HG02571 (cell line): ENCODE results near the gene SARS2.
"Not testable (repeated sequence)": the region's sequence is repeated elsewhere in the genome, so short reads cannot be mapped to it uniquely, and the experiment has no call there.

Source experiments
- ATAC-seq: cut with Tn5 transposase; IDR thresholded peaks from one replicate; pipeline ENCODE4 v1.9.1; 2021; ENCODE audit warnings: mild to moderate bottlenecking, moderate library complexity; ENCODE audit not compliant: unreplicated experiment

The SARS2 gene

GRCh38 chr19:38929929-38930775 lies at the start of gene SARS2:
SARS2 (minus strand) TSS chr19:38930763; CDS start chr19:38930736, 27 bp downstream.
- peak; percentile 55 for ATAC-seq

- ATAC-seq: no peak
Measured at GRCh38 chr19:38979812-38980211, 49.2 kb upstream of the SARS2 start.

- no peak for ATAC-seq
Measured at GRCh38 chr19:38978326-38978689, 47.7 kb upstream of the SARS2 start.

- peak; percentile 55 for ATAC-seq
Measured at GRCh38 chr19:38977445-38978325, 47.1 kb upstream of the SARS2 start.

GRCh38 chr19:38975861-38976271 lies 45.3 kb upstream of the SARS2 start:
- ATAC-seq: no peak

GRCh38 chr19:38975214-38975860 lies 44.8 kb upstream of the SARS2 start, which contains the start of gene FBXO17:
FBXO17 (minus strand) TSS chr19:38975742; CDS start chr19:38950319, 25,423 bp downstream.
- no peak for ATAC-seq

- no peak for ATAC-seq
Measured at GRCh38 chr19:38974624-38975213, 44.2 kb upstream of the SARS2 start.

- ATAC-seq: no peak
Measured at GRCh38 chr19:38971672-38972071, 41.1 kb upstream of the SARS2 start.

GRCh38 chr19:38970664-38971532 lies 40.3 kb upstream of the SARS2 start:
- ATAC-seq: no peak

- not testable (repeated sequence) for ATAC-seq
Measured at GRCh38 chr19:38966149-38966548, 35.6 kb upstream of the SARS2 start.

GRCh38 chr19:38964738-38965137 lies 34.2 kb upstream of the SARS2 start:
- ATAC-seq: no peak

GRCh38 chr19:38959618-38960017 lies 29.1 kb upstream of the SARS2 start:
- no peak for ATAC-seq

- no peak for ATAC-seq
Measured at GRCh38 chr19:38958301-38958700, 27.7 kb upstream of the SARS2 start.

GRCh38 chr19:38956264-38956663 lies 25.7 kb upstream of the SARS2 start:
- no peak for ATAC-seq

- no peak for ATAC-seq
Measured at GRCh38 chr19:38953677-38954076, 23.1 kb upstream of the SARS2 start.

GRCh38 chr19:38952395-38953165 lies 22.0 kb upstream of the SARS2 start:
- no peak for ATAC-seq

GRCh38 chr19:38951187-38951586 lies 20.6 kb upstream of the SARS2 start:
- no peak for ATAC-seq

GRCh38 chr19:38949580-38950367 lies 19.2 kb upstream of the SARS2 start:
- no peak for ATAC-seq
